HG03521 (cell line): ENCODE measurements around the gene ZCCHC4.

Experiments used
- ATAC-seq: cut with Tn5 transposase; IDR thresholded peaks from one replicate; pipeline ENCODE4 v1.9.1; 2021; ENCODE audit warnings: mild to moderate bottlenecking, moderate library complexity; ENCODE audit not compliant: unreplicated experiment

Gene ZCCHC4

GRCh38 chr4:25312496-25313200 is at the start of gene ZCCHC4:
Gene ZCCHC4 (plus strand): TSS chr4:25312774. CDS start chr4:25312810, 36 bp downstream.
- ATAC-seq: peak; percentile 89

- no peak for ATAC-seq
Measured at GRCh38 chr4:25271866-25272265, 40.7 kb upstream of the ZCCHC4 start.

DNA sequence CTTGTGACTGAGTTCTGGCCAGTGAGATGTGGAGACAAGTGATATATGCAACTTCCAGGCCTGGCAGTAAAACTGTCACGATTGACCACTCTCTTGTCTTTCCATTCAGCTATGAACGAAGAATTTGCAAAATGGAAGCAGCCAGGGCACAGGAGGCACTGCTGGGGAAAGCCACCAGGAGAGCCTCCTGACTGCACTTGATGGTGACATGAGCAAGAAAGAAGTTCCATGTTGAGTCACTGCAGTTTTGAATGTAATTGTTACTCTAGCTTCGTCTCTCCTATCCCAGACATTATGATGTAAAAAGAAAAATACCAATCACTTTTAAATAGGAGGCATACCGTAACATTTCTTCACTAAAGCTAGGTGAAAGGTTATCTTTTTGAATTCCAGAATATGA is 32.4 kb upstream of the ZCCHC4 start:
- no peak for ATAC-seq

GRCh38 chr4:25283948-25284347 is 28.6 kb upstream of the ZCCHC4 start:
- no peak for ATAC-seq

GRCh38 chr4:25284466-25284865 is 28.1 kb upstream of the ZCCHC4 start:
- no peak for ATAC-seq

GRCh38 chr4:25290490-25291067 is 22.0 kb upstream of the ZCCHC4 start:
- no peak for ATAC-seq

- no peak for ATAC-seq
Measured at GRCh38 chr4:25291158-25291733, 21.3 kb upstream of the ZCCHC4 start.

GRCh38 chr4:25297528-25298242 is 14.9 kb upstream of the ZCCHC4 start:
- no peak for ATAC-seq

DNA sequence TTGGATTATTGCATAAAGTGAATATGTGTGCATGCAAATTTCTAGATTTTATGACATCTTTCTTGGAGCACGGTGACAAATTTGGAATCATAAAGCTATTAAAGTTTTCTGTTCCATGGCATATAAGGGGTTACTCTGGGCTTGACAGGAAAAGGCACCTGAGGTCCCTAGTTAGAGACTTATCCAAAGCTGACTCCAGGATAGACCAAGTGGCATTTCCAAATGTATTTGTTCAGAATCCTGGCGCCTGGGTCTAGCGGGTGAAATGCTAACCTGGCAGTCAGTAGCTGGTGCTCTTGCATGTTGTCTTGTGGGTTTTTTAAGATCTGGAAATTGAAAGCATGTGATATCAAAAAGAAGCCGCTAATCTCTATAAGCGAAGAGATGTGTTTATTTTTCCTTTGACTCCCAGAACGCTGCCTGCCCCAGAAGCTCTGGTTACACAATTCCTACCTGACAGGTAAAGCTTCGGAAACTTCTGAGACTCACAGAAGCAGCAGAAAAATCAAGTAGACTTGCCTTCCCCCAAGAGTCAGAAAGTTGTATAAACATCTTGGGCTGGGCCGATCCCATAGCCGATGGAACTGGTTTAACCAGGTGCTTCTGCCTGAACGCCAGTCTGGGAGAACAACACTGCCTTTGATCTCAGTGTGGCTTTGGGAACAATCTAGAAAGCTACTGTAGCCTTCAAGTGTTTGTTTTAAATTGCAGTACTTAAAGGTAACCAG is 12.9 kb upstream of the ZCCHC4 start:
- ATAC-seq: no peak

- no peak for ATAC-seq
Measured at GRCh38 chr4:25301471-25301870, 11.1 kb upstream of the ZCCHC4 start.

GRCh38 chr4:25302626-25303025 is 9.9 kb upstream of the ZCCHC4 start:
- no peak for ATAC-seq

- ATAC-seq: no peak
Measured at GRCh38 chr4:25303578-25303977, 9.0 kb upstream of the ZCCHC4 start.

- ATAC-seq: no peak
Measured at GRCh38 chr4:25306518-25307057, 6.0 kb upstream of the ZCCHC4 start.

- ATAC-seq: no peak
Measured at GRCh38 chr4:25307596-25307995, 5.0 kb upstream of the ZCCHC4 start.

GRCh38 chr4:25308306-25308705 is 4.3 kb upstream of the ZCCHC4 start:
- no peak for ATAC-seq

DNA sequence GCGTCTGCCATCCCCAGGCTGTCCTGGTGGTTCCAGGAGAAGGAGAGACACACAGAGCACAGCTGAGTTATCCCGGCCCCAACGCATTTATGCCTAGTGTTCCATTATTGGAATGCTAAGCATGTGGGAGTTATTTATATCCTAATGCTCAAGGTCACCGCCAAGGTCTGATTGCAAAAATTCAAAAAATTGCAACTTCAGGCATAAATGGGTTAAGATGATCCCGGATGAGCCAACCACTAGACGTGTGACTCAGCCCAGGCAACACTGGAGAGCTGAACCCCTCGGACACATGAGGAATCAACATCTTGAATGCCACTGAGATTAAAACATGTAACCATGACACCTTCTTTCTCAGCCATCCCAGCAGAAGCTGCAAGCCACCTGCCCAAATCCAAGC is 3.8 kb upstream of the ZCCHC4 start:
- no peak for ATAC-seq

GRCh38 chr4:25310066-25310802 is 2.3 kb upstream of the ZCCHC4 start:
- no peak for ATAC-seq

DNA sequence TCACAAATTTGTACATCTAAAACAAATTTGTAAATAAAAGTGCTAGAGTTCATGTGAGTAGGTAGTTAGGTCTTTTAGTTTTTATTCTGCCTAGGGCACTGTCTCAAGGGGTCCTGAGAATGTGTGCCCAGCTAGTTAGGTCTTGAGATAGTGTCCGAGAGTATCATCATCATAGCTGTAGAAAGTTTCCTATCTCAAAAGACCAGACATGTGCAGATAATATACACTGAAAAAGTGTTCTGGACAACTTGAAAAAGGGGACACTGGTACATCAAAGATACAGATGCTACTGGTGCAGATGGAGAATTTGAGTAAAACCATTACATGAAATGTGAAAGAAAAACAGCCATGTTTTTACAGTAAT is 1.8 kb upstream of the ZCCHC4 start:
- ATAC-seq: no peak

GRCh38 chr4:25313201-25313895 is 774 bp downstream of the ZCCHC4 start:
- no peak for ATAC-seq

DNA sequence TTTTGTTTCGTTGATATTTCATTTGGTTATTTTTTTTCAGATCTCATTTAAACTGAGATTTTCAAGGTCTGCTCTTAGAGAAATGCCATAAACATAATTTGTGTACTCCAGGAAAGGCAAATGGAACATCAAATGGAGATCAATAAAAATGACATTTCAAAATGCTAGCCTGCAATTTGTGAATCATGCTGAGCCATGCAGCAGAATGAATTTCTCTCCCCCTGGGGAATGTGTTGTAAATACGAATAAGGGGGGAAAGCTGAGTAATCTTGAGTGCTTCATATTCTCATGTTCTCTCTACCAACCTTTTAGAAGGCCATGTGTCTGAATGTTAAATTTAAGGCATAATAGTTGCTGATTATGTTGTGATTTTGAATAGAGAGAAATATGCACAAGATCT is 7.8 kb downstream of the ZCCHC4 start:
- ATAC-seq: no peak
